GM10847 (cell line): ENCODE data around the gene ZNF649.

Experiments
- POLR2A ChIP-seq: IDR thresholded peaks from 2 replicates; pipeline ENCODE4 v1.6.1; 2011; ENCODE audit not compliant: insufficient read length; ENCODE audit errors: extremely low read depth

The ZNF649 gene

GRCh38 chr19:51904331-51905165 is at the start of gene ZNF649:
Gene ZNF649, minus strand, starts transcription at chr19:51905017. Its CDS starts 4,910 bp downstream, at chr19:51900107.
- TF ChIP-seq POLR2A = peak; percentile 34

GRCh38 chr19:51948975-51949374 is 44.2 kb upstream of the ZNF649 start:
- TF ChIP-seq POLR2A = no peak

- no peak for TF ChIP-seq POLR2A
Observed at GRCh38 chr19:51946602-51947001, 41.8 kb upstream of the ZNF649 start.

GRCh38 chr19:51944798-51945552 is 40.2 kb upstream of the ZNF649 start:
- no peak for TF ChIP-seq POLR2A

- TF ChIP-seq POLR2A = no peak
Observed at GRCh38 chr19:51938936-51939335, 34.1 kb upstream of the ZNF649 start.

- no peak for TF ChIP-seq POLR2A
Observed at GRCh38 chr19:51931921-51932320, 27.1 kb upstream of the ZNF649 start.

- TF ChIP-seq POLR2A = no peak
Observed at GRCh38 chr19:51927859-51928258, 23.0 kb upstream of the ZNF649 start.

- no peak for TF ChIP-seq POLR2A
Observed at GRCh38 chr19:51926784-51927741, 22.2 kb upstream of the ZNF649 start, which contains the start of gene ZNF613. Gene ZNF613, plus strand, starts transcription at chr19:51927472. Its CDS starts 8,749 bp downstream, at chr19:51936221.

GRCh38 chr19:51926426-51926783 is 21.6 kb upstream of the ZNF649 start:
- no peak for TF ChIP-seq POLR2A

GRCh38 chr19:51921949-51922348 is 17.1 kb upstream of the ZNF649 start:
- TF ChIP-seq POLR2A = no peak

GRCh38 chr19:51919606-51920005 is 14.8 kb upstream of the ZNF649 start:
- TF ChIP-seq POLR2A = no peak

- no peak for TF ChIP-seq POLR2A
Observed at GRCh38 chr19:51916167-51916566, 11.3 kb upstream of the ZNF649 start.

GRCh38 chr19:51915324-51915867 is 10.6 kb upstream of the ZNF649 start:
- no peak for TF ChIP-seq POLR2A

- no peak for TF ChIP-seq POLR2A
Observed at GRCh38 chr19:51905206-51905605, 389 bp upstream of the ZNF649 start.

- no peak for TF ChIP-seq POLR2A
Observed at GRCh38 chr19:51903192-51903591, 1.6 kb downstream of the ZNF649 start.
